Caki2 (cell line): Measurements from ENCODE around the gene GMCL2. TPM values are rescaled to one million over a fixed set of nuclear protein-coding genes. Genes with fewer than 3 reads are reported as not detected.

Source experiments
- DNase-seq: peaks from one replicate; pipeline ENCODE4 v3.0.0-alpha.2; 2015; ENCODE audit warnings: low read depth
- in situ Hi-C: cut with HindIII; loops from 2 replicates; pipeline ENCODE4 v1.10.0; 2016; ENCODE audit warnings: low sequenced_read_pairs, low pct_unique_long_range_greater_than_20kb, mixed read lengths
- total RNA-seq: library from RNA; depleted of rRNA; stranded (reverse); fragments of >200 nt; shearing (Covaris generic); gene quantifications from 2 replicates; pipeline ENCODE4 v1.2.3, GENCODE V29; 2014; ENCODE audit warnings: low replicate concordance

GMCL2 gene
- total RNA-seq, 1 experiment from 2014 or later = not detected

DNA sequence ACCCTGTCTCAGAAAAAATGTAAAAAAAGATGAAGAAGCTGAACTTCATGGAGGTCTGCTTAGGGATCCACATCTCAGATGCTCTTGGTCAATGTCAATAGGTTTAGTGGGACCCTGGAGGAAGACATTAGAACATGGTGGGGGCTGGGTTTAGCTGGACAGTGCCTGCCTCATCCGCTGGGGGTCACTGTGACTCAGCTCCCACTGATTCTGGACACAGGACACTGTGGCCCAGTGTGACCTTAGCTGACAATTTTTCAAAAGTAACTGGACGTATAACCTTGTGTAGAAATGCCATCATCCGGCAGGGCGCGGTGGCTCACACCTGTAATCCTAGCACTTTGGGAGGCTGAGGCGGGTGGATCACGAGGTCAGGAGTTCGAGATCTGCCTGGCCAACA lies 9.8 kb upstream of the GMCL2 start:
- no peak for DNase-seq

GRCh38 chr5:178196281-178196812 lies 9.2 kb upstream of the GMCL2 start:
- DNase-seq = no peak
- in situ Hi-C loops = no loop called here

More for the DNA sequence above, 9.8 kb upstream of the GMCL2 start:
- in situ Hi-C loops = no loop called here

- in situ Hi-C loops = no loop called here
- no peak for DNase-seq
These were observed 6.9 kb upstream of the GMCL2 start for GRCh38 chr5:178194026-178194425.

- in situ Hi-C loops = no loop called here
- no peak for DNase-seq
These were observed 6.2 kb upstream of the GMCL2 start for GRCh38 chr5:178193251-178193809.

- no peak for DNase-seq
- in situ Hi-C loops = no loop called here
These were observed 5.6 kb upstream of the GMCL2 start for GRCh38 chr5:178192787-178193186.

- in situ Hi-C loops = no loop called here
These were observed 5.1 kb upstream of the GMCL2 start for GRCh38 chr5:178192244-178192643.

GRCh38 chr5:178191661-178192060 lies 4.5 kb upstream of the GMCL2 start:
- in situ Hi-C loops = no loop called here
- no peak for DNase-seq

More at GRCh38 chr5:178192244-178192643, 5.1 kb upstream of the GMCL2 start:
- DNase-seq = no peak

- DNase-seq = no peak
- in situ Hi-C loops = no loop called here
These were observed 2.3 kb upstream of the GMCL2 start for GRCh38 chr5:178189433-178189832.

DNA sequence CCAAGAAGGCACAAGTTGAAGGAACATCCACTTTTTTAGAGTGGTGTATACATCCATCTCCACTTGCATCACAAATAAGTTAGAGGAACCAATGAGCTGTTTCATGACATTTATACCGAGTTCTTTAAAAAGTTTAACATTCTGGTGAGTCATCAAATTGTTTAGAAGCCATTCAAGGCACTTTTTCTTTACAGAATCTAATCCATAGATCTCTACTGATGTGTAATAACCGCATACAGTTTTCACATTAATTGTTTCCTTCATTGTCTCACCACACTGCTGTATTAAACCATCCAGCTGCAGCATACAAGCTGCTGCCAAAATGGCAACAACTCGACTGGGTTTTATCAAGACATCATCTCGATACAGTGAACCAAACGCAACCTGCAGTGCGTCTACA lies 744 bp downstream of the GMCL2 start:
- in situ Hi-C loops = no loop called here
- DNase-seq = no peak

GRCh38 chr5:178182158-178182876 lies 4.9 kb downstream of the GMCL2 start:
- in situ Hi-C loops = no loop called here
- DNase-seq = no peak

GRCh38 chr5:178180141-178180863 lies 6.9 kb downstream of the GMCL2 start:
- in situ Hi-C loops = no loop called here
- no peak for DNase-seq

- in situ Hi-C loops = no loop called here
- no peak for DNase-seq
These were observed 9.6 kb downstream of the GMCL2 start for GRCh38 chr5:178177569-178177968.

DNA sequence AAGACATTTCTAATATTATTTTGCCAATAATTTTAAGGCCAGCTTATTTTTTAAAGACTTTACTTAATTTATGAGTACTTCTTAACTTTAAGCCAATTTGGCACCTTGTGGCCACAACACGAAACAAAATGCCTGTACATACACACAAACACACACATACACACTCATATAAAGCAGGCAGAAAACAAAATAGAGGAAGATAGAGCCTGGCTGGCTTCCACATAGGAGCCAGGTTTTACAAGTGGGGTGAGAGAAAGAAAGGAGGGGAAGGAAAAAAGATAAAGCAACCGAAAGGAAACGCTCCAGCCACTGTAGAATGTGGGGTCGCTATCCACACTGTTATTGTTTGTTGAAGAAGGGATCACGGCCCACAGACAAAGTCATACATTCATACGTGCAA lies 10.4 kb downstream of the GMCL2 start:
- no peak for DNase-seq
- in situ Hi-C loops = no loop called here

DNA sequence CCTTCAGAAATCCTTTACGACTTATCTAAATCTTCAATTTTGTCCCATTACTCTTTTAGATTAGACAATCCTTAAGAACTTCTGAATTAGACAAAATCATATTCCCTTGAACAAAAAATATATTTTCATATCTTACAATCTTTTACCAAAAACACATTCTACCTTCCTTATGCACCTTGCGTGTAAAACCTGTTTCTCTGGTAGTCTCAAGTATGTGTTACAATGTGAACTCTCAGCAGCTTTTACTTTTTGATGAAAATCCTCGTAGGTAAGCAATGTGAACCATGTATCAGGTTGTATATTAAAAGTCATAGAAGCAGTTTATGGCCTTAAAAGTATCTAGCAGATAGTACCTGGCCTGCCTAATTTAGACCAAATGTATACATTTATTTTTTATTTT lies 12.7 kb downstream of the GMCL2 start:
- DNase-seq = no peak
- in situ Hi-C loops = no loop called here

- in situ Hi-C loops = no loop called here
- DNase-seq = no peak
These were observed 16.7 kb downstream of the GMCL2 start for GRCh38 chr5:178170455-178170854.

DNA sequence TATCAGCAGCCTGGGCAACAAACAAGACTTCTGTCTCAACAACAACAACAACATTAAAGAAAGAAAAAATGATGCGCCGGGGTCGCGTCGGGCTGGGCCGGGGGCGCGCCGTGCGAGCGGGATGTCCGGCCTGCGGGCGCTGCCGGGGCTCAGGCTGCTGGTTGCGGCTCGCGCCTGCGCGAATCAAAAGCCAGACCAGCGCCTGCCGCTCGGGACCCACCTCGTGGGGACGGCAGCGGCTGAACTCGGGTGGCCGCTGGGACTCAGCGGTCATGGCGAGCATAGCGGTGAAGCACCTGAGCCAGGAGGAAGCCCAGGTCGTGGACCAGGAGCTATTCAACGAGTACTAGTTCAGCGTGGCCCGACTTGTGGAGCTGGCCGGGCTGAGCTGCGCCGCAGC lies 21.6 kb downstream of the GMCL2 start:
- DNase-seq = no peak

GRCh38 chr5:178163772-178164735 lies 23.1 kb downstream of the GMCL2 start:
- peak; percentile 79 for DNase-seq
- in situ Hi-C loops = no loop called here

More for the DNA sequence above, 21.6 kb downstream of the GMCL2 start:
- in situ Hi-C loops = no loop called here

DNA sequence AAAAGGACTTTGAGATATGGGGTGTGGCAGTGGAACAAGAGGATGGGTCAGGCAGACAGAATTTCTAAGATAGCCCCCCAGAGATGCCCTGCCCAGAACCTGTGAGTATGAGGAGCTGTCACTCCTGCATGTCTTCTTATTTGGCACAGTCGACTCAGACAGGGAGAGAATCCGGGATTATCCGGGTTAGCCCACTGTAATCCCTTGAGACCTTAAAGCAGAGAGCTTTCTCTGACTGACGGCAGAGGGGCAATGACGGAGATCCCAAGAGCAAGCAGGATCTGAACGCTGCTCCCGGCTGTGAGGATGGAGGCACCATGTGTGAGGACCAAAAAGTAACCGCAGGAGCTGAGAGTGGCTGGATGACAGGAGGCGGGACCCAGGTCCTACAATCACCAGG lies 24.7 kb downstream of the GMCL2 start:
- DNase-seq = no peak
- in situ Hi-C loops = no loop called here
